ENCODE data around the gene LMNB1.

The LMNB1 gene

DNA sequence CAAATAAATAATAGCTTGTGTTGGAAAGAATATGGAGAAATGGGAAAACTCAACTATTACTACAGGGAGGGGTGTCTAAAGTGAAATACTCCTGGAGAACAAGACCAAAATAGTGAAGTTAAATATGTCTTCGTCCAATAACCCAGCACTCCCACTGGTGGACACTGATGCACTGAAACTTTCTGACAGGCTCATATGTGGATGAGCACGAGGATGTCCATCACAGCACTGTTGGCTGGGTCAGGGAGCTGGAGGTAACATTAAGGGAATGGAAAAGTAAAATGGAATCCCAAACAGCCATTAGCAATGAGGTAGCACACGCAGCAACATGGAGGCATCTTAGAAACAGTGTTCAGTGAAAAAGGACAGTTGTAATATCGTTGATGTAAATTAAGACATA, 86.5 kb downstream of the LMNB1 start:
- no peak for DNase-seq

DNA sequence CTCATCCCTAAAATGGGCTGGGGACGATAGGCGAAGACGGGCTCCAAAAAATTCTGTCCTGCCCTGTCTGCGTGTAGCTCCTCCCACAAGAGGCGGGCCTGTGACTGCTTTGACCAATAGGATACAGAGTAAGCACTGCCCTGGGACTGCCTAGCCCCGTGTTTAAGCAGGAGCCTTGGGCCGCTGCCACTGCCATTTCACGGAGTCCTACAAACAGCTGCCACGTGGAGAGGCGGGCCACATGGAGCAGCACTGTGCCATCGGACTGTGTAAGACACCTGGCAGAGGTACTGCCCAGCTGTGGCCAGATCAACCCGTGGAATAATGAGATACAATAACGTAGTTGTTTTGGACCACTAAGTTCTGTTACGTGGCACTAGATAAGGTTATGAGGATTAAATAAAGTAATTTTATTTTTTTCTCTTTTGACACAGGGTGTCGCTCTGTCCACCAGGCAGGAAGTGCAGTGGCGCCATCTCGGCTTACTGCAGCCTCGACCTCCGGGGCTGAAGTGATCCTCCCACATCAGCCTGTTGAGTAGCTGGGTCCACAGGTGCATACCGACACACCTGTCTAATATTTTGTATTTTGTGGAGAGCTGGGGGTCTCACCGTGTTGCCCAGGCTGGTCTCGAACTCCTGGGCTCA, 87.2 kb downstream of the LMNB1 start:
- no peak for DNase-seq

GRCh38 chr5:126865299-126865698, 88.4 kb downstream of the LMNB1 start:
- DNase-seq, result no peak

- no peak for DNase-seq
Observed at GRCh38 chr5:126866851-126867636, 90.1 kb downstream of the LMNB1 start.

GRCh38 chr5:126868338-126869004, 91.5 kb downstream of the LMNB1 start:
- DNase-seq, result no peak

- DNase-seq, result no peak
Observed at GRCh38 chr5:126869005-126869451, 92.1 kb downstream of the LMNB1 start.

GRCh38 chr5:126871441-126871840, 94.5 kb downstream of the LMNB1 start:
- DNase-seq, result no peak

- DNase-seq, result no peak
Observed at GRCh38 chr5:126872561-126873354, 95.8 kb downstream of the LMNB1 start.

DNA sequence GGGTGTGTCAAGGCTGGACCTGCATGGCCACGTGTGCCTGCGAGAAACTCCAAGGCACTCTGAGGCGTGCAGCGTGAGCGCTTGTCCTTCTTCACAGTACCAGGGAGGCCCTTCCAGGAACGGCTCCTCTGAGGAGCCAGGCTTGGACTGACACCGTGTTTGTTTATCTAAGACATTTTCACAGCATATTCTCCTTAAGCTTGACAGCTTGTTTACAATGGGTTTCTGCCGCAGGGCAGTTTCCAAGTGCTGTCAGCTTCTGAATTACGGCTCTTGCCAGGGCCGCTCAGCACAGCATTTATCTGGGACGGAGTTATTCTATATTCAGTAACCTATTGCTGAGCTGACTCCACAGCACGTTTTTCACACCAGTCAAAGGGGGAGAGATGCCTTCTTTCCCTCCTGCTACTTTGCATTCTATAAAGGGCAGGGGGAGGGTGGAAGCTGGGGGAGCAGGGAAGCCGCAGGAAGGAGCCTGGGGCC, 98.4 kb downstream of the LMNB1 start:
- no peak for DNase-seq

- no peak for DNase-seq
Observed at GRCh38 chr5:126877602-126878001, 100.7 kb downstream of the LMNB1 start.

DNA sequence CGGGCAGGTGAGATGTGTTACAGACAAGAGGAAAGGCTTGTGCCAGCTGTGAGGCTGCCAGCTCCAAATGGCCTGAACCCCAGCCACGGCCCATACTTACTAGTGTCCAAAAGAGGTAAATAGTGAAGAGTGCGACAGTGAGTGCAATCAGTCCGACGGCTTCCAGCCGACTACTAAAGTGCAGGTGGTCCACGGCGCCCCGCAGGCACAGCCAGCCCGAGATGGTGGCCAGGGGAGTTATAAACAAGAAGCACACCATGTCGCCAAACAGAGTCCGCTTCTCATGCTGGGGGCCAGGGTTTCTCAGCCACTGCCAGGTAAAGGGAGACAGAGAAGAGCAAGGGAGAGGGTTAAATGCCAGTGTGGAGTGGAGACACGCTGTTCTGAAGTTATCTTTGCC, 101.1 kb downstream of the LMNB1 start:
- no peak for DNase-seq

DNA sequence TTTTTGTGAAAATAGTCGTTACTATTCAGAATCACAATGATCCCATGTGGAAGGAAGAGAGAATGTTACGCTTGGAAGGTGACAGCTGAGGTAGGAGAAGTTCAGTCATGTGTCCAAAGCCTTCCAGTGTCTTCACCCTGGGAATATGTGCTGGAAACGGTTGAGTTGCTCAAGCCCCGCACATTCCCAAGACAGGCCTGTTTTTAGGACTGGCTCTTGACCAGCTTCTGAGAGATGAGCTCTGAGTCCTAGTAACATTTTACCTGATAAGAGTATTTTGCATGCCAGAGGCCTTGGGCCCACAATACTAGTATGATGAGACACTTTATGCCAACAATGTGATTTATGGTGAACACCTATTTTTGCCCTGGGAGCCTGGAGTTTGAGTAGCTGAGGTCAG, 101.7 kb downstream of the LMNB1 start:
- no peak for DNase-seq

DNA sequence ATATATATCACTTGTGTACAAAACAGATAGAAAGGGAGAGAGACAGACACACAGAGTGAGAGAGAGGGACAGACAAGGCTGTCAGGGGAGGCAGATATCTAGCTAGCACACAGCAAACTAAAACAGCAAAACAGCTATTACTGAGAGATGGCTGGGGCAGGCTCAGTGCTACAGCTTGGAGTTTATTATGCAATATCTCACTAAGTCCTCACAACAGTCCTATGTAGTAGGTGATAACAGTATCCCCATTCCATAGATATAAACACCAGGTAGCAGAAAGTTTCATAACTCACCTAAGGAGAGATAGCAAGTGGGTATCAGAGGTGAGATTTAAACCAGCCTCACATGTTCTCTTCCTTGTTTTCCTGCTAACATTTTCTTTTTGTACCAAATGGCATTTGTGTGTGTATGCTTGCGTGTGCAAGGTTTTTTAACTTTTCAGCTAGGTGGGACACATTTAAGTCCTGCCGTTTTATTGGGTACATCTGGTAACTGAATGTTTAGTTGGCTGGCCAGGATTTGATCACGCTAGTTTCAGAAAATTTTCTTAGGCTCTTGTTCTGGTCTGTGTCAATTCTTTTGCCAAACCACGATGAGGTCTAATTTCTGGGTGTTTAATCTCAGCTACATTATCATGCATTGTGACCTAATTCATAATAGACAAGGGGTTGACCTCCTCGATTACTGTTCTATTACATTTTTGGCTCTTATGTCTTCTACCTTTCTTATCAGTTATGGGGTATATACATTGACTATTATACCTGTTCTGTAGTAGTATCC, 105.1 kb downstream of the LMNB1 start:
- DNase-seq, result no peak

DNA sequence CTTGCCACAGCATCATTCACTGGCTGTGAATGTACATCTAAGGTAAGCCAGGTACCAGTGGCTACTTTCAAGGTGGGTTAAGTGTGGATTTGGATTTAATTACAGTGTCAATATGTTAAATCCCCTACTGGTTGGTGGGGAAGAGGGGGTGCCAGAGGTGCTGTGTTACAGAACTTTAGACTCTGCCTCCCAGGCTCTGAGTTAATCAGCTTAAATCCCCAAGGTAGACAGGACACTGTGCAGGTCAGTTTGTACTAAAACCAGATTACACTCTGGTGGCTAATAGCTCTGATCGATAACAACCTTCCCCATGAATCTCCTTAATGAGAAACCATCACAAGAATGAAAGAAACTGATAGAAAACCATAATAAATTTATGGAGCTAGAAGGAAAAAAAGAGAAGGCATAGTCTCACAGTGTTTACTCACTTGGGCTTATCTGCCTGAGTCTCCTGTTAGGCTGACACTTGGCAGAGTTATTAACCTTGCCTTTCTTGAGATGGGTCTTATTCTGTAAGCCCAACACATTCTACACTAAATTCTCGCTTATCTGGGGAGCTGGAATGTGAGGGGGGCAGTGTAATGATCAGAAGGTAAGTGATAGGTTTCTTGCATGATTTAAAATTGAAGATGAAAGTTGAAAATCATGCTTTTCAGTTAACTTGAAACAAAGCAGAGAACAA, 106.8 kb downstream of the LMNB1 start:
- no peak for DNase-seq

- no peak for DNase-seq
Observed at GRCh38 chr5:126884269-126884819, 107.4 kb downstream of the LMNB1 start.

Measured in NCI-H524 treated with DMSO at 0.1 percent for 48 hours (cell line).